B cell (primary cell): ENCODE measurements around the gene SLC9A7. TPM values are rescaled to one million over a fixed set of nuclear protein-coding genes. Genes with fewer than 3 reads are reported as not detected.

Experiments
- ATAC-seq: fragments of 200-7000 bp; cut with Tn5 transposase; one replicate; pipeline ENCODE4 v1.10.0; 2021; ENCODE audit warnings: low read depth, mild to moderate bottlenecking, moderate number of reproducible peaks, moderate library complexity
- CTCF ChIA-PET: fragments of 350-600 bp; sonication (Branson Sonifier 250); formaldehyde crosslinking; loops from one replicate; lab custom pipeline; 2021; ENCODE audit warnings: antibody characterized with exemption, inconsistent platforms; lab: Charles Lee
- POLR2A ChIA-PET: fragments of 350-600 bp; sonication (Branson Sonifier 250); formaldehyde crosslinking; loops from one replicate; lab custom pipeline; 2021; ENCODE audit warnings: antibody characterized with exemption; lab: Charles Lee
- DNase-seq: peaks from one replicate; pipeline ENCODE4 v3.0.0; 2013
- H2AFZ ChIP-seq: 2 replicates; pipeline ENCODE4 v1.6.1; 2012; ENCODE audit warnings: mild to moderate bottlenecking, low read depth, low read length; ENCODE audit not compliant: insufficient read depth, poor library complexity, severe bottlenecking
- H3K27ac ChIP-seq, 2 donors: 1 replicate in 1 of 2; 2 replicates in 1 of 2; pipeline ENCODE4 v1.5.1; 2012 to 2013; ENCODE audit warnings: low read length in 2 of 2, mild to moderate bottlenecking in 2 of 2, moderate library complexity in 1 of 2
- H3K27me3 ChIP-seq, 4 experiments: fragments of 200-600 bp in 1 of 4; sonication (generic) in 1 of 4; replicated peaks in 1 of 4; 1 replicate in 2 of 4; 2 replicates in 2 of 4; pipeline versions ENCODE4 v1.6.1 to v1.7.0; 2013 to 2016; ENCODE audit warnings: low read length in 3 of 4, mild to moderate bottlenecking in 2 of 4, mixed read lengths in 1 of 4, moderate library complexity in 1 of 4; ENCODE audit not compliant: insufficient read depth in 4 of 4, control insufficient read depth in 3 of 4; ENCODE audit errors: control extremely low read depth in 1 of 4
- H3K36me3 ChIP-seq, 2 experiments: replicated peaks in 1 of 2; 1 replicate in 1 of 2; 2 replicates in 1 of 2; pipeline versions ENCODE4 v1.6.1 to v1.7.1; 2013; ENCODE audit warnings: low read length in 1 of 2; ENCODE audit not compliant: insufficient read depth in 2 of 2, control insufficient read depth in 1 of 2; ENCODE audit errors: control extremely low read depth in 1 of 2, extremely low read depth in 1 of 2
- H3K4me1 ChIP-seq, 2 donors: fragments of 200-600 bp in 1 of 2; sonication (generic) in 1 of 2; 1 replicate in 1 of 2; 2 replicates in 1 of 2; pipeline versions ENCODE4 v1.5.1 to v1.6.1; 2013 to 2017; ENCODE audit warnings: low read length in 2 of 2; ENCODE audit not compliant: control insufficient read depth in 2 of 2, insufficient read depth in 2 of 2
- H3K4me2 ChIP-seq: replicated peaks from 2 replicates; pipeline ENCODE3; 2012; ENCODE audit warnings: mild to moderate bottlenecking, low read depth, low read length; ENCODE audit not compliant: poor library complexity, severe bottlenecking
- H3K4me3 ChIP-seq, 5 experiments: fragments of 200-600 bp in 1 of 5; sonication (generic) in 1 of 5; 1 replicate in 3 of 5; 2 replicates in 2 of 5; pipeline versions ENCODE4 v1.5.1 to v1.7.0; 2011 to 2016; ENCODE audit warnings: low read length in 4 of 5, mild to moderate bottlenecking in 4 of 5, low read depth in 2 of 5, control low read depth in 1 of 5, moderate library complexity in 1 of 5; ENCODE audit not compliant: insufficient read depth in 1 of 5; ENCODE audit errors: control extremely low read depth in 1 of 5, extremely low read depth in 1 of 5
- H3K79me2 ChIP-seq: fragments of 200-600 bp; sonication (generic); one replicate; pipeline ENCODE4 v1.6.0; 2016; ENCODE audit warnings: low read length; ENCODE audit not compliant: control insufficient read depth, insufficient read depth
- H3K9ac ChIP-seq: fragments of 200-600 bp; sonication (generic); 2 replicates; pipeline ENCODE4 v1.6.1; 2017; ENCODE audit warnings: mild to moderate bottlenecking, low read length, moderate library complexity
- H3K9me3 ChIP-seq, 3 donors: one replicate each; pipeline versions ENCODE4 v1.6.1 to v1.7.1; 2013; ENCODE audit warnings: low read length in 2 of 3; ENCODE audit not compliant: control insufficient read depth in 2 of 3, insufficient read depth in 1 of 3; ENCODE audit errors: control extremely low read depth in 1 of 3
- H4K20me1 ChIP-seq: 2 replicates; pipeline ENCODE4 v1.6.0; 2012; ENCODE audit warnings: mild to moderate bottlenecking, low read length; ENCODE audit not compliant: insufficient read depth, control insufficient read depth, poor library complexity, severe bottlenecking
- H3K27ac Mint-ChIP-seq: one replicate; pipeline ENCODE4 v1.8.0; 2021; ENCODE audit warnings: mixed read lengths
- H3K27me3 Mint-ChIP-seq: one replicate; pipeline ENCODE4 v1.8.0; 2021; ENCODE audit warnings: mixed read lengths
- H3K4me1 Mint-ChIP-seq: one replicate; pipeline ENCODE4 v1.8.0; 2021; ENCODE audit warnings: mixed read lengths
- H3K4me3 Mint-ChIP-seq: one replicate; pipeline ENCODE4 v1.8.0; 2021; ENCODE audit warnings: mixed read lengths
- H3K9me3 Mint-ChIP-seq: one replicate; pipeline ENCODE4 v1.8.0; 2022; ENCODE audit warnings: mixed read lengths; ENCODE audit not compliant: insufficient read depth
- EZH2 ChIP-seq: IDR thresholded peaks from 2 replicates; pipeline ENCODE4 v1.6.1; 2012; ENCODE audit warnings: borderline replicate concordance, low read depth, mild to moderate bottlenecking, moderate library complexity, low read length; ENCODE audit not compliant: insufficient read depth, poor library complexity, severe bottlenecking
- WGBS: methylation state at CpG from one replicate; pipeline ENCODE4 v1.1.5; 2013; ENCODE audit warnings: missing lambda C conversion rate; ENCODE audit not compliant: insufficient coverage; 5-methylcytosine and 5-hydroxymethylcytosine counted together
- intact Hi-C: fragments of 100-400 bp; cut with micrococcal nuclease; formaldehyde crosslinking; loops from one replicate; pipeline ENCODE4 v1.10.0; 2022
- polyA plus RNA-seq: library from polyadenylated mRNA; depleted of rRNA; stranded (reverse); fragments of >200 nt; gene quantifications from 2 replicates; pipeline ENCODE4 v1.2.3, GENCODE V29; 2012
- total RNA-seq, 2 donors: library from RNA; stranded (reverse); fragments of 120-200 nt in 1 of 2; gene quantifications; 1 replicate in 1 of 2; 2 replicates in 1 of 2; pipeline versions ENCODE4 v1.2.3 to v1.2.4, GENCODE V29; 2013 to 2022
- TF ChIP-seq, protein P1 (sequence below): fragments of 200-600 bp; IDR thresholded peaks from one replicate; pipeline ENCODE4 v1.8.0; 2022; ENCODE audit warnings: antibody characterized with exemption, mild to moderate bottlenecking

SLC9A7 gene
- total and polyA plus RNA-seq, 2 donors (not counting 1 experiment from before 2014, with no cell fraction given), result 24.9 to 53.2 TPM

DNA sequence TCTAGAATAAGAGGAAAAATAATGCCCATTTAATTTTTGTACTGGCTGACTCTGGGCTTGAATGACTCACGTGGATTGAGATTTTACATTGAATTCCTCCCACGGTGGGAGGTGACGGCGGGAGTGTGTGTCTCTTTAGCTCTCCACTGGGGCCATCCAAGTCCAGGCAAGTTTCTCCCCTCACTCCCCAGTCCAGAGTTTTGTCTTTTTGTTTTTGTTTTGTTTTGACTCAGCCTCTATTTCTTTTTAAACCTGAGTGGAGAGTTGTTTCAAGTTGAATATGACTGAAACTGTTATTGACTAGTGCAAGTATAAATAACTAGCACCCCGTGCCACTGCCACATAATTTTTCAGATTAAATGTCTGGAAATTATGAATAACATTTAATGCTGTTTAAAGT lies 171.8 kb downstream of the SLC9A7 start:
- no peaks in the 10 kb centered on the region for H3K36me3 ChIP-seq
- no peak overlapping the region for H3K4me3 Mint-ChIP-seq
- no peak overlapping the region for H3K4me2 ChIP-seq
- peaks cover 14% of the 10 kb centered on the region for H3K4me1 Mint-ChIP-seq
- peaks cover 10 to 12% of the 10 kb centered on the region in 2 donors for H3K4me1 ChIP-seq
- ChIA-PET POLR2A (no interaction called here), CTCF (interaction anchor here (0.7 kb wide), 1 partner anchor 807 kb away, joined by 3 read pairs; no protein-coding TSS in a partner anchor)
- no peaks in the 10 kb centered on the region for H3K27me3 Mint-ChIP-seq
- H3K9me3 ChIP-seq, result no peaks in the 10 kb centered on the region
- intact Hi-C loops, result no loop called here
- H3K79me2 ChIP-seq, result no peaks in the 10 kb centered on the region
- H3K9me3 Mint-ChIP-seq, result no peaks in the 10 kb centered on the region
- H2AFZ ChIP-seq, result no peak overlapping the region
- 80% methylated on average over 1 of the region's 5 CpGs for WGBS
- no peak overlapping the region for H3K9ac ChIP-seq
- H3K27me3 ChIP-seq, result no peaks in the 10 kb centered on the region
- no peak for DNase-seq
- ATAC-seq, result no peak
- H3K27ac Mint-ChIP-seq, result no peak overlapping the region
- H4K20me1 ChIP-seq, result no peaks in the 10 kb centered on the region
- TF ChIP-seq, protein P1, sequence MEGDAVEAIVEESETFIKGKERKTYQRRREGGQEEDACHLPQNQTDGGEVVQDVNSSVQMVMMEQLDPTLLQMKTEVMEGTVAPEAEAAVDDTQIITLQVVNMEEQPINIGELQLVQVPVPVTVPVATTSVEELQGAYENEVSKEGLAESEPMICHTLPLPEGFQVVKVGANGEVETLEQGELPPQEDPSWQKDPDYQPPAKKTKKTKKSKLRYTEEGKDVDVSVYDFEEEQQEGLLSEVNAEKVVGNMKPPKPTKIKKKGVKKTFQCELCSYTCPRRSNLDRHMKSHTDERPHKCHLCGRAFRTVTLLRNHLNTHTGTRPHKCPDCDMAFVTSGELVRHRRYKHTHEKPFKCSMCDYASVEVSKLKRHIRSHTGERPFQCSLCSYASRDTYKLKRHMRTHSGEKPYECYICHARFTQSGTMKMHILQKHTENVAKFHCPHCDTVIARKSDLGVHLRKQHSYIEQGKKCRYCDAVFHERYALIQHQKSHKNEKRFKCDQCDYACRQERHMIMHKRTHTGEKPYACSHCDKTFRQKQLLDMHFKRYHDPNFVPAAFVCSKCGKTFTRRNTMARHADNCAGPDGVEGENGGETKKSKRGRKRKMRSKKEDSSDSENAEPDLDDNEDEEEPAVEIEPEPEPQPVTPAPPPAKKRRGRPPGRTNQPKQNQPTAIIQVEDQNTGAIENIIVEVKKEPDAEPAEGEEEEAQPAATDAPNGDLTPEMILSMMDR, result no peak
- no peak for TF ChIP-seq EZH2
- H3K4me3 ChIP-seq, result no peak overlapping the region
- no peak overlapping the region for H3K27ac ChIP-seq

- no peak overlapping the region for H2AFZ ChIP-seq
- ATAC-seq (no peak), DNase-seq (no peak)
- Mint-ChIP-seq H3K27ac (no peak overlapping the region), H3K4me1 (peaks cover 14% of the 10 kb centered on the region), H3K27me3 (no peaks in the 10 kb centered on the region), H3K4me3 (no peak overlapping the region), H3K9me3 (no peaks in the 10 kb centered on the region)
- H3K9ac ChIP-seq, result no peak overlapping the region
- H3K27me3 ChIP-seq, result no peaks in the 10 kb centered on the region
- no peaks in the 10 kb centered on the region for H3K79me2 ChIP-seq
- no peak overlapping the region for H3K4me2 ChIP-seq
- WGBS, result no CpG with 5 or more reads among the region's 2 CpGs
- TF ChIP-seq, protein P1, result no peak
- TF ChIP-seq EZH2, result no peak
- H4K20me1 ChIP-seq, result no peaks in the 10 kb centered on the region
- ChIA-PET CTCF (no interaction called here), POLR2A (no interaction called here)
- intact Hi-C loops, result no loop called here
- H3K4me3 ChIP-seq, result no peak overlapping the region
- H3K4me1 ChIP-seq, result peaks cover 10 to 12% of the 10 kb centered on the region in 2 donors
- H3K36me3 ChIP-seq, result no peaks in the 10 kb centered on the region
- H3K9me3 ChIP-seq, result no peaks in the 10 kb centered on the region
- H3K27ac ChIP-seq, result no peak overlapping the region
These were observed 174.2 kb downstream of the SLC9A7 start for GRCh38 chrX:46584736-46585135.
